GM18873 (cell line): ENCODE results near the gene LETMD1.
"Not testable (repeated sequence)": the region's sequence is repeated elsewhere in the genome, so short reads cannot be mapped to it uniquely, and the experiment has no call there.

Experiments used
- ATAC-seq: cut with Tn5 transposase; IDR thresholded peaks from one replicate; pipeline ENCODE4 v1.9.1; 2021; ENCODE audit warnings: mild to moderate bottlenecking, moderate library complexity, moderate number of reproducible peaks; ENCODE audit not compliant: unreplicated experiment, low FRiP score

Gene LETMD1, protein sequence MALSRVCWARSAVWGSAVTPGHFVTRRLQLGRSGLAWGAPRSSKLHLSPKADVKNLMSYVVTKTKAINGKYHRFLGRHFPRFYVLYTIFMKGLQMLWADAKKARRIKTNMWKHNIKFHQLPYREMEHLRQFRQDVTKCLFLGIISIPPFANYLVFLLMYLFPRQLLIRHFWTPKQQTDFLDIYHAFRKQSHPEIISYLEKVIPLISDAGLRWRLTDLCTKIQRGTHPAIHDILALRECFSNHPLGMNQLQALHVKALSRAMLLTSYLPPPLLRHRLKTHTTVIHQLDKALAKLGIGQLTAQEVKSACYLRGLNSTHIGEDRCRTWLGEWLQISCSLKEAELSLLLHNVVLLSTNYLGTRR

DNA sequence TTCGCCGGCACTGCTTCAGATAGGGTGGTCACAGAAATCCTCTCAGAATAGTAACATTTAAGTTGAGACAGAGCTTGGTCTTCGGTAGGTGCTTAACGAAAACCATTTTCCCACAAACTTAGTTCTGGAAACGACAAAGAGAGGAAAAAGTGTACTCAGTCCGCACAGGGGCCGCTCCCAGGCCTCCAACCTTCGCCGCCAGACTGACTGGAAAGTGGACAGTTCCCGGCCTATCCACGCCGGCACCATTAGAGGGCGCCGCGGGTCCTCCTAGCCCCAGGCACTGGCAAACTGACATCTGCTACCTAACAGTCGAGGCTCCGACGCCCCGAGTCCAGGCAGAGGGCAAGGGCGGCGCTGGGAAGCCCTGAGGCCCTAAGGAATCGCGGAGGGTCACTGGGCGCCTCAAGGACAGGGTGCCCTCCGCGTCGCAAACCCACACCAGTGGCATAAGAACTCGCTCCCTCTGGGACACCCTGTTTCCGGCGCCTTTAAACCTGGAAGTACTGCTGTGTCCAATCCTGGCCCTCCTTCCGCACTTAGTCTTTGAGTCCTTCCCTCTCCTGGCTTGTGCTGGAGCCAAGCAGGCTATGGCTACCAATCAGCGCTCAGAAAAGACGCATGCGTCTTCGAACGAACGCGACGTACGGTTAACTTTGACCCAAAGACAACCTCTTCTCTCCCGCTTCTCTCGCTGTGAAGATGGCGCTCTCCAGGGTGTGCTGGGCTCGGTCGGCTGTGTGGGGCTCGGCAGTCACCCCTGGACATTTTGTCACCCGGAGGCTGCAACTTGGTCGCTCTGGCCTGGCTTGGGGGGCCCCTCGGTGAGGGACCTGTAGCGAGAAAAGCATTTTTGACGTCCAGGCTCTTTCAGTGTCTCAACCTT, at the start of gene LETMD1:
Gene LETMD1 (plus strand): TSS at position 673 of the 886 bp plus-strand sequence. CDS start 30 bp downstream, at position 703.
- ATAC-seq, result peak; percentile 97

DNA sequence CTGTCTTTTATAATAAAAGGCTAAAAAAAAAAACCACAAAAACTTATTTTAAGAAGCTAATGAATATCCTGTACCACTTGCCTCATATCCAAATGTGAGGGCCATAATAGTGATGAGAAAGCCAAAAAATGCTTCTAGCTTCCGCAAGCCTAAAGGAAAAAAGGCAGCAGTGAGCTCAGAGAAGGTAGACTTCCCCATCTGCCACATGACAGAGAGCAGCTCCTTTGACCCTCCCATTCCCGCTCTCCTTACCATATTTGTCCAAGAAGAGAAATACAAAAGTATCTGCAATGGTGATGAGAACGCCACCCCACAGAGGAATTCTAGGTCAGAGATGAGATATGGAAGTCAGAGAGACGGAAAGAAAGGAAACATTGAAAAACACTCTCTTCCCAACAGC, 49.0 kb upstream of the LETMD1 start:
- no peak for ATAC-seq

DNA sequence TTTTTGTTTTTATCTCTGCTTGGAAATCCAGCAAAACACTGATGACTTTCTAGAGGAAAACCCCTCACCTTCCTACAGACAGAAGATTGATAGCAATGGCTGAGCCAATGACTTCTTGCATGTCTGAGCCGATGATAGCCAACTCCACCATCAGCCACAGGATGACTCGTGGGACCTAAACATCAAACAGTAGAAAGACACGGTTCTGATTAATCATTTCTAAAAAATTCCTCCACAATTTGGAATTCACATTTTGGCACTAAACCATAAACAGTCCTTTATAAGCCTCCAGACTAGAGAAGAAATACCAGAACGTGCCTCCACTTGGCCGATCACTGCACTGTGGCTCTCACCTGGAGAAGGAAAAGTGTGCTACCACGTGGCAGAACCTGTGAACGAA, 47.9 kb upstream of the LETMD1 start:
- ATAC-seq, result no peak

DNA sequence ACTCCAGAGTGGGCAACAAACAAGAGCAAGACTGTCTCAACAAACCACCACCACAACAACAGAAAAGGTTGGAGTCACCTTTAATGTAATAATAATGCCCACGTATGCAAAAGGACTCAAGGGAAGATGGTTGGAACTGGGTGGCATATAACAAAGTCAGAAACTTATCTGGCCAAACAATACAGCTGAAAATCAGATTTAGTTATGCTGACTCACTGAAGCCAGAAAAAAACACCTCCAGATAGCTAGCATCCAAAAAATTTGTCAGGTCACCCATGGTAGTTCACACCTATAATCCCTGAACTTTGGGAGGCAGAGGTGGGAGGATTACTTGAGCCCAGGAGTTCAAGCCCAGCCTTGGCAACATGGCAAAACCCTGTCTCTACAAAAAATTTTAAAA, 46.3 kb upstream of the LETMD1 start:
- no peak for ATAC-seq

DNA sequence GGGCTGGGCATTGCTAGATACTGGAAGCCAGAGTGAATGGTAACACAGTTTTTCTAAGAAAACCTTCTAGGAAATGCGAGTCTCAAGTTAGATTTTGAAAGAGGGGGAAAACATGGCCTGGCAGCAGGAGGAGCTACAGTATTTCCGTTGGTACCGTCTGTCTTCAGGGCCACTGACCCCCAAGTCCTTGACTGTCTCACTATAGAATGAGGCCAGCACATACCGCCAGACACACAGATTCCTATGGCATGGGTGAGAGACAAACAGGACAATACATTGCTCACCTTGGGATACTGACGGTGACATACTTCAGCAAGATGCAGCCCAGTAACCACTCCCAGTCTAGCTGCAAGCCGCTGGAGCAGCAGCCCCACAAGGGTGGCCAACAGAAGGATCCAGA, 43.6 kb upstream of the LETMD1 start:
- no peak for ATAC-seq

DNA sequence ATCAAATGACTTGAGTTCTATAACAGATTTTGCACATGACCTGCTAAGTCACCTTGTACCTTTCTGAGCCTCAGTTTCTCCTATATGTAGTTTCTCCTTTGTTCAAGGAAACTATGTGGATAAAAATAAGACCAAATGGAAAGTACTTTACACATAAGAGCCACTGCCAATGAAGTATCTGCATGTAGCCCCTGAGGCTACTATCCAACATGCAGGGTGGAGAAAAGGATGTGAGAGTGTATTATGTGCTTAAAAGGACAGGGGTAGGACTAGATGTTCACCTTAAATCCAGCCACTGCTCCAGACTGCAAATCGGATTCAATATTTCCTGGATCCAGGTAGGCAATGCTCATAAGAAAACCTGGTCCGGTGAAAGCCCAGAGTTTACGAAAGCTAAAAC, 43.1 kb upstream of the LETMD1 start:
- no peak for ATAC-seq

DNA sequence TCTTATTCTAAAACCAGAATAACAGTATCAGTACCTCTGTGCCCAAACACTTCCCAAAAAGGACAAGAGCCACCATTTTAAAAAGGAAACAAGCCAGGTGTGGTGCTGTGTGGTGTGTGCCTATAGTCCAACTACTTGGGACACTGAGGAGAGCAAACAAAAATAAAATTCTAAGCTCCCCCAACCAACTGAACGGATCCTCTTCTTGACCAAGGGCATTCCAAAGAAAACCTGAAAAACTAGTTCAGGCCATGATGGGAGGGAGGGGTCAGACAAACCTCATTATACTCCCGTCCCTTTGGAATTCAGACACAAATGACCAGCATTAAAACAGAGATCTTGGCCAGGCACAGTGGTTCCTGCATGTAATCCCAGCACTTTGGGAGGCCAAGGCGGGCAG, 42.5 kb upstream of the LETMD1 start:
- no peak for ATAC-seq

DNA sequence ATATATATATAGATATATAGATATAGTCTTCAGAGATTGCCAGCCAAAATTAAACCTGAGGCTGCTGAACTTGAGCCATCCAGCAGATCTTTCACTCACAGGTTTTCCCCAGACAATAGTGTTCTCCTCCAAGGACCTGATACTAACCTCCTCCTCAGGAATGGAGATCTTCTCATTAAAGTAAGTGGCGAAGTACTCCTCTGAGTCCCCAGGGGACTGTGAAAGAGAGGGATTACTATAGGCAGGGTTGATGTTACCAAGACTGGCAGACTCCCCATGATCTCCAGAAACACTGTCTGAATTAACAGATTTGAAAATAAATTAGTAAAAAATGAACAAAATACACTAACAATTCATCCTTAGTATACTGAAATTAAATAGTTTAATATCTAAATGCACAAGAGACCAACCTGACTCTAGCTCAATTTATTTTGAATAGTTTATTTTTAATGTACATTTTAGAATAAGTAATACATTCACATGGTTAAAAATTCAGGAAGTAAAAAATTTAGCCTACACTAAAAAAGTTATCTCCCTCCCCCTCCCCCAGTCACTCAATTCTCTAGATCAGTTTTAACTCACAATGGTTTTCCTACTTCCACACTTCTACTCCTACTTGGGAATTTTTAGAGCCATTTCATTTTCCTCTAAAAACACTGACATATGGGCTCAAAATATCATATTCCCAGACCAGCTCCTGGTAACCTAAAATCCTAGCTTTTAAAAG, 39.6 kb upstream of the LETMD1 start:
- ATAC-seq, result no peak

DNA sequence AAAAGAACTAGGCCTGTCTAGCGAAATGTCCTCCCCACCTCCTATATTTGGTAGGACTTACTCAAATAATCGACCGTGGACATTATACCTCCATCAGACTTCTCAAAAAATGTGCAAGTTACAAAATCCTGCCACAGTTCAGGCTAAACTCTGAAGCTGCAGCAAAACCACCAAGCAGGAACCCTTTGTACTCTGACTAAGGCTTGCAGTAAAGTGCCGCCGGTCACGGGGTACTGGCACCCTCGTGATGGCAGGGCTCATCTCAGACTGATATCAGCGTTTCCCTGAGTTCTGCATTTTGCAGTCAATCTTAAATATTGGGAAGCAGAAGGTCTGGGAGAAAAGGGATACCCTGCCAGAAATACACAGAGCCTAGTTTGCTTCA, 39.1 kb upstream of the LETMD1 start:
- no peak for ATAC-seq

DNA sequence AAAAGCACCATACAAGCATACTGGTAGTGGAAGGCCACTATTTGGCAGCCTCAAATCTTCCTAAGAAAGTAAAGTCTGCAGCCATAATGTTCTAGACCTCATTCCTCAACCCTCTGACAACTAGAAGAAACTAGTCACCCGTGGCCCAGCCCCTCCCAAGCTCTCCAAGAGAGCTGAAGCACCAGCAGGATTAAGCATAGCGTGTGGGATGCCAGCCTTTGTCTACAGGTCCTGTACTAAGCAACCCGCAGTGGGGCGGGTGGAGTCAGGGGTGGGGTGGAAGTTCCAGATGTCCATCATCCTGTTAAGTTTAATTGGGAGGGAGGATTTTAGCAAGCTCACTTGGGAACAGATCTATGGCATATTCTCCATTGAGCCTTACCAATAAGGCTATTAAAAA, 36.2 kb upstream of the LETMD1 start:
- no peak for ATAC-seq

DNA sequence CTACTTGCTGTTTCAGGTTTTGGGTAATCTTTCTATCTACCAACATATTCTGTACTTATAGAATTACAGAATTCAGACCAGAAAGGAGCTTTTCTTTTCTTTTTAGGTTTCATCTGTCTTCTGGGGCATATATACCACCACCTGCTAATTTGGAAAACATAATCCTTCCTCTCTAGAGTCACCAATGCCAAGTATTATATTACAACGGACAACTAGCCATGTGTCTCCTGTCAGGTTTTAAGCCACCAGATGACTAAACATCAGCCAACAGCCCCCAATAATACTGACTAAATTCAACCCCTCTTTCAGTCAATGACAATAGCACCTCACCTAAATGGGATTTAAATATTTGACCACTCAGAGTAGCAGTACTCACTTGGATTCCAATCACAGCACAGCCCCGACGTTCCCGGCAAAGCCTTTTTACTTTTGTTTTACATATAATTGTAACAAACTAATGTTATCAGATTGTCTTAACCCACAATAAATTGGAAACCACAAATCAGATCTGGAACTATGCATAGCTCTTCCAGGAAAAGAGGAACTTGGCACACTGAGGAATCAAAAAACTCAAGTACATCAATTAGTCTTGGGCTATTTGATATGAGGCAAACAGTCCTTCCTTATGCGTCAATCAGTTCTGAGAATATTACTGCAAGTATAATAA, 35.4 kb upstream of the LETMD1 start:
- no peak for ATAC-seq

DNA sequence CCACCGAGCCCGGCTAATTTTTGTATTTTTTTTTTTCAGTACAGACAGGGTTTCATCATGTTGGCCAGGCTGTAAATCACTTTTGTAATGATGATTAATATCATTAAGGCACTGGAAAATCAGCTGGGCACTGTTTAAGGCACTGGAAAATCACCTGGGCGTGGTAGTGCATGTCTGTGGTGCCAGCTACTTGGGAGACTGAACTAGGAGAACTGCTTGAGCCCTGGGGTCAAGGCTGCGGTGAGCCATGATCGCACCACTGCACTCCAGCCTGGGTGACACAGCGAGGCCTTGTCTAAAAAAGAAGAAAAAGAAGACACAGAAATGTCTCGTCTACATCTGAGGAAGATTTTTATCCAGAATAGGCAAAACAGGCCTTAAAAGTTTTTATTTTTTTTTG, 34.7 kb upstream of the LETMD1 start:
- no peak for ATAC-seq

DNA sequence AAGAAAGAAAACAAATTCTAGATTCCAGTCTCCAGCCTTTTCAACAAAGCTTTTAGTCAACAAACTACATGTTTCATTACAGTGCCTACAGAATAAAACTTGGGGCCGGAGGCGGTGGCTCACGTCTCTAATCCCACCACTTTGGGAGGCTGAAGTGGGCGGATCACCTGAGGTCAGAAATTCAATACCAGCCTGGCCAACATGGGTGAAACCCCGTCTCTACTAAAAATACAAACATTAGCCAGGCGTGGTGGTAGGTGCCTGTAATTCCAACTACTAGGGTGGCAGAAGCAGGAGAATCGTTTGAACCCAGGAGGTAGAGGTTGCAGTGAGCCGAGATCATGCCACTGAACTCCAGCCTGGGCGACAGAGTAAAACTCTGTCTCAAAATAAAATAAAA, 33.7 kb upstream of the LETMD1 start:
- not testable (repeated sequence) for ATAC-seq

DNA sequence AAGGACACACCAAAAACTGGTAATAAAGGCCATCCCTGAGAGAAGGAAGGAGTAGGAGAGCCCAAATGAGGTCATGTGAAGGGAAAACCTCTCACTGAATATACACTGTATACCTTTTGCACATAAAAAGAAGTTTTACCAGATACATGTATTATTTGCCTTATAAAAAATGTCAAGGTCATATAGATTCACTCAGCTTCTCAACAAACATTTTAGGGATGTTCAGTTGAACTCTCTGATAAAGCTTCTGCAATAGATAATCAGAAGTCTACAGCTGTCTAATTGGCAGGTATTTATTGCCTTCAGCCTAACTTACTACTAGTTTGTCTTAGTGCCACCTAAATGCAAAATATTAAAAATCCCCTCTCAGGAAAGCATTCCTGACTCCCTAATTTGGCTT, 30.7 kb upstream of the LETMD1 start:
- ATAC-seq, result no peak

DNA sequence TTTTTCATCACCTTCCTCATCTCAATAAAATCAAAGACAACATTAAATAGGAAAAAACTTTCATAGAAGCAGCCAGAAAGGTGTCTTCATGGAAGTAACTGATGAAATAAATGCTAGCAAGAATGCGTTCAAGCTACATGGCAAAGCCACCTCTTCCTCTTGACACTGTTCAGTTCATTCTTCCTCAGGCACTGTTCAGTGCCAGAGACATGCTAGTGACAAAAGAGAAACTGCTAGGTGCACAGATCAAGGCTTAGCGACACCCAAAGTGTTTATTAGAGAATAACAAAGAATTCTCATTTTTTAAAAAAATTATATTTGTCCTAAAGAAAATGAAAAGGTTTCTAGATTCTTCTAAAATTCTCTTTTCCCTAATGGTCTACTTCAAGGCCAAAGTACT, 29.2 kb upstream of the LETMD1 start:
- no peak for ATAC-seq

DNA sequence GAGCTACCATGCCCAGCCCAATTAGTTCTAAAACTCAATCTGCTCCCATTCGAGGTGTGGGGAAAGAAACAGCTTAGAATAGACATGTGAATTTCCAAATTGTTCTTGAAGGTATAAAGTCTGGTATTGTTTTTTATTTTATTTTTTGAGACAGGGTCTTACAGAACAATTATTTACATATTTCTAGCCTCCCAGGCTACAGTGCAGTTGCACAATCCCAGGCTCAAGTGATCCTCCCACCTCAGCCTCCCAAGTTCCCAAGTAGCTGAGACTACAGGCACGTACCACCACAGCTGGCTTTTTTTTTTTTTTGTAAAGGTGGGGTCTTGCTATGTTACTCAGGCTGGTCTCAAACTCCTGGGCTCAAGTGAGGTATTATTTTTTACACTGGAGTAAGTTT, 28.2 kb upstream of the LETMD1 start:
- no peak for ATAC-seq

DNA sequence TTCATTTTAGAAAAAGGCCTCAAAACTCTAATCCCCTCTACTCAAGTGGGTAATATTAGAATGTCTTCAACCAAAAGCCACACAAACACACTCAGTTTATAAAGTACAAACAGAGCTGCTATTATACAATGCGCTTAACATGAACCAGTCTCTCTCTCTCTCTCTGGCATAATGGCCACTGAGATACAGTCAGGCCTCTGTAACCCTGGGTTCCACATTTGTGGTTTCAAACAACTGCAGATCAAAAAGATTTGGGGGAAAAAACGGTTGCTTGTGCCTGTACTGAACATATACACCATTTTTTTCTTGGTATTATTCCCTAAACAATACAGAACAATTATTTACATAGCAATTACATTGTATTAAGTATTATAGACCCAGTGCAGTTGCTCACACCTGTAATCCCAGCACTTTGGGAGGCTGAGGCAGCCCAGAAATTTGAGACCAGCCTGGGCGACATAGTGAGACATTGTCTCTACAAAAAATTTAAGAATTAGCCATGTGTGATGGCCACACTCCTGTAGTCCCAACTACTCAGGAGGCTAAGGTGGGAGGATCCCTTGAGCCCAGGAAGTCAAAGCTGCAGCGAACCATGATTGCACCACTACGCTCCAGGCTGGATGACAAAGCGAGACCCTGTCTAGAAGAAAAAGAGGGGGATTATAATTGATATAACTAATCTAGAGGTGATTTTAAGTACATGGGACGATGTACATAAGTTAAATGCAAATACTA, 27.5 kb upstream of the LETMD1 start:
- no peak for ATAC-seq

DNA sequence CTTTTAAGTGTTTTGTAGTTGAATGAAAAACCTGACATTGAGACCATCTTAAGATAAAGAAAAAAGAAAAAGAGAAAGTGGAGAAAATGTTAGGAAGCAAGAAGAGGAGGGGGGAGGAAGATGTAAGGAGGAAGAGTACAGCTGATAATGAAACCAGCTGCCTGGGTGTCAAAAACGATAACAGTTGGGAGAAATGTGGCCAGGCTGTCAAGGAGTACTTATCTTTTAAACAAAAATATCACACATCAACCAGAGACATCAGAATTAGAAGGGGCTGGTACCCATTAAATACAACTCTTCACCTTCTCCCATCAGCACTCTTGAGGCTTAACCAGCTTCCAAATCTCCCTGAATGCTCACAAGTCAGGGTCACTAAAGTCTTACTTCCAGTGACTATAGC, 26.4 kb upstream of the LETMD1 start:
- no peak for ATAC-seq

DNA sequence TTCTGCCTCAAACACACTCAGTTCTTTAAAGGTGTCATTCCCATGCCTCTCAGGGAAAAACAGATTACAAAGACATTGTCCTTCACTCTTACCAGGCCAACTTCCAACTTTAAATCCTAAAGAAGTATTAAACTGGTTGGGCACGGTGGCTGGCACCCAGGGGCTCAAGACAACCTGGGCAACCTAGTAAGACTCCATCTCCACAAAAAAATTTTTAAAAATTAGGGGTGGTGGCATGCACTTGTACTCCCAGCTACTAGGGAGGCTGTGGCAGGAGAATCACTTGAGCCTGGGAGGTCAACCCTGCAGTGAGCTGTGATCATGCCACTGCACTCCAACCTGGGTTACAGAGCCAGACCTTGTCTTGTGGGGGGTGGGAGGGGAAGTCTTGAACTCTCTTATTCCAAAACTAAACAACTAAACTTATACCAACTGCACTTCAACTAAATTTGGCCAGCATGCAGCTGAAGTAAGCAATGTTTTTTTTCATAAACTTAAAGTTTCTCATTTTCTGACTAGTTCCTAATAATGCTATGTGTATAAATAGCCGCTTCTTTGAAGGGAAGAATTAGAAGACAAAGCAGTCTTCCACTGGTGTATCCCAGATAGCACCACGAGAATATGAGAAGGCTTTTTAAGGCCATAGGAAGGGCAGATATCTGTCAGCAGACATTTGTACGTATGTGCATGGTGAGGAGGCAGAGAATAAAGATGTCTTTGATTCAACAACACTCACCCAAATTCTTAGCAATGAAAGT, 24.3 kb upstream of the LETMD1 start:
- no peak for ATAC-seq
